ENCODE results near the gene ANO6.
"Not testable (repeated sequence)": the region's sequence is repeated elsewhere in the genome, so short reads cannot be mapped to it uniquely, and the experiment has no call there.

Gene ANO6, protein sequence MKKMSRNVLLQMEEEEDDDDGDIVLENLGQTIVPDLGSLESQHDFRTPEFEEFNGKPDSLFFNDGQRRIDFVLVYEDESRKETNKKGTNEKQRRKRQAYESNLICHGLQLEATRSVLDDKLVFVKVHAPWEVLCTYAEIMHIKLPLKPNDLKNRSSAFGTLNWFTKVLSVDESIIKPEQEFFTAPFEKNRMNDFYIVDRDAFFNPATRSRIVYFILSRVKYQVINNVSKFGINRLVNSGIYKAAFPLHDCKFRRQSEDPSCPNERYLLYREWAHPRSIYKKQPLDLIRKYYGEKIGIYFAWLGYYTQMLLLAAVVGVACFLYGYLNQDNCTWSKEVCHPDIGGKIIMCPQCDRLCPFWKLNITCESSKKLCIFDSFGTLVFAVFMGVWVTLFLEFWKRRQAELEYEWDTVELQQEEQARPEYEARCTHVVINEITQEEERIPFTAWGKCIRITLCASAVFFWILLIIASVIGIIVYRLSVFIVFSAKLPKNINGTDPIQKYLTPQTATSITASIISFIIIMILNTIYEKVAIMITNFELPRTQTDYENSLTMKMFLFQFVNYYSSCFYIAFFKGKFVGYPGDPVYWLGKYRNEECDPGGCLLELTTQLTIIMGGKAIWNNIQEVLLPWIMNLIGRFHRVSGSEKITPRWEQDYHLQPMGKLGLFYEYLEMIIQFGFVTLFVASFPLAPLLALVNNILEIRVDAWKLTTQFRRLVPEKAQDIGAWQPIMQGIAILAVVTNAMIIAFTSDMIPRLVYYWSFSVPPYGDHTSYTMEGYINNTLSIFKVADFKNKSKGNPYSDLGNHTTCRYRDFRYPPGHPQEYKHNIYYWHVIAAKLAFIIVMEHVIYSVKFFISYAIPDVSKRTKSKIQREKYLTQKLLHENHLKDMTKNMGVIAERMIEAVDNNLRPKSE

DNA sequence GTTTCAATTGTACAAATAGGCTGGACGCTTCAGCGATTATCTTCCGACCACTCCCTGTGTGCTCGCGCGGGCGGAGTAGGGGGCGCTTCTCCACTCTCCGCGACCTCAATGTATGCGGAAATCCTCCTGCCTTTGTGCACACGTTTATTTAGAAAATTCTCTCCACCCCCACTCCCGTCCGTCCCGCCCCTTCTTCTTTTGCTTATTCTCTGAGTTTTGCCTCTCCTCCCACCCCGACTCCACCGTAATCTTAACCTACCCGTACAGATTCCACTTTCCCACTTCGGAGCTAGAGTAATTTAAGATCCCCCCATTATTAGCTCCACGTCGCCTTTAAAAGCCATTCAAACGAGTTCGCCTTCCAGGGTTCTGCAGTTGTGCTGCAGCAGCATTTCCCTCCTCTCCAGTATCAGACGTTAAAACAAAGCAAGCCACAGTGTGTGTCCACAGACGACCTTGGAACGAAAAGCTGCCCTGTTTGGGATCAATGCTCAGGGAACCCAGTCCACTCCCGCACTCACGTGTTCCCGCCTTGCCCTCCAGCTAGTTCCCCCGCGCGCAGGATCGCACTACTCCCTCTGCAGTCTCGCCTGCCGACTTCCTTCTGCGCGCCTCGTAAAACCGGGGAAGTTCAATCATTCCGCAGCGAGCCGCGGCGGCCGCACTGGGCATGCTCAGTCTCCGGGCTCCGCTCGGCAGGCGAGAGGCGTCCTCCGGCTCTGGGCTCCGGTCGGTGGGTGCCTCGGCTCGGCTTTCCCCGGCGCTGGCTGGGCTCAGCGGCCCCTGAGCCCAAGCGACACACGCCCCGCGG lies at the start of gene ANO6:
Gene ANO6 (plus strand): TSS at position 677 of the 811 bp plus-strand sequence. CDS start 227 bp downstream, outside the sequence.
- TF ChIP-seq, protein P1, sequence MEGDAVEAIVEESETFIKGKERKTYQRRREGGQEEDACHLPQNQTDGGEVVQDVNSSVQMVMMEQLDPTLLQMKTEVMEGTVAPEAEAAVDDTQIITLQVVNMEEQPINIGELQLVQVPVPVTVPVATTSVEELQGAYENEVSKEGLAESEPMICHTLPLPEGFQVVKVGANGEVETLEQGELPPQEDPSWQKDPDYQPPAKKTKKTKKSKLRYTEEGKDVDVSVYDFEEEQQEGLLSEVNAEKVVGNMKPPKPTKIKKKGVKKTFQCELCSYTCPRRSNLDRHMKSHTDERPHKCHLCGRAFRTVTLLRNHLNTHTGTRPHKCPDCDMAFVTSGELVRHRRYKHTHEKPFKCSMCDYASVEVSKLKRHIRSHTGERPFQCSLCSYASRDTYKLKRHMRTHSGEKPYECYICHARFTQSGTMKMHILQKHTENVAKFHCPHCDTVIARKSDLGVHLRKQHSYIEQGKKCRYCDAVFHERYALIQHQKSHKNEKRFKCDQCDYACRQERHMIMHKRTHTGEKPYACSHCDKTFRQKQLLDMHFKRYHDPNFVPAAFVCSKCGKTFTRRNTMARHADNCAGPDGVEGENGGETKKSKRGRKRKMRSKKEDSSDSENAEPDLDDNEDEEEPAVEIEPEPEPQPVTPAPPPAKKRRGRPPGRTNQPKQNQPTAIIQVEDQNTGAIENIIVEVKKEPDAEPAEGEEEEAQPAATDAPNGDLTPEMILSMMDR (IDR thresholded peaks at IDR 0.05; ENCODE audit: low read depth, low read length), result peak; percentile 36
- DNase-seq (ENCODE audit: extremely low read depth, low read depth), result no peak

- TF ChIP-seq, protein P1 (IDR thresholded peaks at IDR 0.05; ENCODE audit: low read depth, low read length), result no peak
- no peak for DNase-seq (ENCODE audit: extremely low read depth, low read depth)
Measured at GRCh38 chr12:45168976-45169375, 46.9 kb upstream of the ANO6 start.

- DNase-seq (ENCODE audit: extremely low read depth, low read depth), result peak; percentile 62
- TF ChIP-seq, protein P1 (IDR thresholded peaks at IDR 0.05; ENCODE audit: low read depth, low read length), result peak; percentile 97
Measured at GRCh38 chr12:45170456-45171042, 45.3 kb upstream of the ANO6 start.

- DNase-seq (ENCODE audit: extremely low read depth, low read depth), result not testable (repeated sequence)
Measured at GRCh38 chr12:45173293-45173692, 42.6 kb upstream of the ANO6 start.

GRCh38 chr12:45174595-45174994 lies 41.3 kb upstream of the ANO6 start:
- DNase-seq (ENCODE audit: extremely low read depth, low read depth), result no peak
- TF ChIP-seq, protein P1 (IDR thresholded peaks at IDR 0.05; ENCODE audit: low read depth, low read length), result no peak

GRCh38 chr12:45178771-45179170 lies 37.1 kb upstream of the ANO6 start:
- no peak for DNase-seq (ENCODE audit: extremely low read depth, low read depth)
- TF ChIP-seq, protein P1 (IDR thresholded peaks at IDR 0.05; ENCODE audit: low read depth, low read length), result no peak

DNA sequence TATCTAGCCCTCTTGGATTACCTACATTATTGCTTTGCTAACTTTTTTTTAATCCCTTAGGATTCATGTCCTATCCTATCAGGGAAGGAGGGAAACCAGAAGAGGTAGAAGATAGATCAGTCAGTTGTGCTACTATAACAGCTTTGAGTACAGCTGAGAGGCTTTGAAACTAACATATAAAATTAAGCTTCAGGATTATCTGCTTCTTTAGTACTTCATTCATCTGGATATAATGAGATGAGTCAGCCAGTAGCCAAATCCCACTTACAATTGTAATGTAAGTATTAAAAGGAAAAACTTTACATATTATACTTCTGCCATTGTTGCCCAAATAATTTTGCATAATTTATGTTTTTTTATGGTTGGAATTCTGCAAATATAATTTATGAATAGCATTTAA lies 33.4 kb upstream of the ANO6 start:
- TF ChIP-seq, protein P1 (IDR thresholded peaks at IDR 0.05; ENCODE audit: low read depth, low read length), result no peak
- DNase-seq (ENCODE audit: extremely low read depth, low read depth), result no peak

Measured in AG09319 (cell line).